A172 (cell line): ENCODE results near the gene NUP62CL. TPM values are rescaled to one million over a fixed set of nuclear protein-coding genes. Genes with fewer than 3 reads are reported as not detected.

Experiments
- DNase-seq: peaks from one replicate; pipeline ENCODE4 v3.0.0-alpha.2; 2015; ENCODE audit warnings: low spot score
- total RNA-seq: library from RNA; depleted of rRNA; stranded (reverse); fragments of >200 nt; shearing (Covaris generic); gene quantifications from 2 replicates; pipeline ENCODE4 v1.2.3, GENCODE V29; 2014; rRNA removed

NUP62CL gene
- total RNA-seq, 1 experiment from 2014 or later, result 3.8 TPM

GRCh38 chrX:107153005-107153404, 53.2 kb downstream of the NUP62CL start:
- DNase-seq, result no peak

- DNase-seq, result no peak
These were observed 59.6 kb downstream of the NUP62CL start for GRCh38 chrX:107146670-107147069.

GRCh38 chrX:107135965-107136307, 70.3 kb downstream of the NUP62CL start:
- DNase-seq, result no peak

GRCh38 chrX:107135049-107135964, 70.9 kb downstream of the NUP62CL start:
- DNase-seq, result peak; percentile 31

GRCh38 chrX:107123750-107124149, 82.5 kb downstream of the NUP62CL start:
- DNase-seq, result no peak

GRCh38 chrX:107119283-107119682, 87.0 kb downstream of the NUP62CL start:
- no peak for DNase-seq

- peak; percentile 29 for DNase-seq
These were observed 87.7 kb downstream of the NUP62CL start, which contains the start of gene RBM41 for GRCh38 chrX:107118322-107119147. Gene RBM41, minus strand, starts transcription at chrX:107118822. Its CDS starts 49 bp downstream, at chrX:107118773.

- DNase-seq, result no peak
These were observed 88.3 kb downstream of the NUP62CL start for GRCh38 chrX:107117993-107118321.

- DNase-seq, result no peak
These were observed 98.8 kb downstream of the NUP62CL start for GRCh38 chrX:107107459-107107858.

- DNase-seq, result no peak
These were observed 103.3 kb downstream of the NUP62CL start for GRCh38 chrX:107102980-107103379.

GRCh38 chrX:107076158-107076557, 130.1 kb downstream of the NUP62CL start:
- DNase-seq, result no peak

Other genes with a start within 250 kb of the NUP62CL start
- gene MORC4, start 206.2 kb downstream of the NUP62CL start, total RNA-seq, result 7.3 and 9.5 TPM in 2 replicates
- 4.8 and 11.4 TPM in 2 replicates for gene RBM41, start 87.6 kb downstream of the NUP62CL start, total RNA-seq
- gene DNAAF6, start 178 bp upstream of the NUP62CL start, total RNA-seq, result not detected in 2 replicates
- 0.03 TPM in 1 of 2 replicates, not detected in the other for gene FRMPD3, start 243.2 kb upstream of the NUP62CL start, total RNA-seq